Peyer's patch (tissue), 4 donors: ENCODE data around the gene RIOK2.

Source experiments
- CTCF ChIP-seq, 6 experiments: fragments of 450-650 bp in 4 of 6; fragments of 200-600 bp in 2 of 6; sonication (generic) in 1 of 6; IDR thresholded peaks; one replicate each; pipeline ENCODE4 v1.5.1; 2017 to 2019; ENCODE audit warnings: antibody characterized with exemption in 6 of 6, mild to moderate bottlenecking in 3 of 6, moderate library complexity in 1 of 6
- POLR2A ChIP-seq, 2 donors: fragments of 450-650 bp; IDR thresholded peaks; one replicate each; pipeline ENCODE4 v1.5.1; 2017; ENCODE audit warnings: antibody characterized with exemption in 2 of 2, mild to moderate bottlenecking in 2 of 2, moderate library complexity in 2 of 2

- TF ChIP-seq CTCF (IDR thresholded peaks at IDR 0.05) = no peak
- TF ChIP-seq POLR2A (IDR thresholded peaks at IDR 0.05) = no peak
Observed at GRCh38 chr5:97209343-97209742, 26.3 kb upstream of the RIOK2 start.
